Measurements from ENCODE around the gene VCL. TPM values are rescaled to one million over a fixed set of nuclear protein-coding genes. Genes with fewer than 3 reads are reported as not detected.

Gene VCL
- total and polyA plus RNA-seq, 8 donors = 8.6 to 51.7 (median 28.5) TPM

DNA sequence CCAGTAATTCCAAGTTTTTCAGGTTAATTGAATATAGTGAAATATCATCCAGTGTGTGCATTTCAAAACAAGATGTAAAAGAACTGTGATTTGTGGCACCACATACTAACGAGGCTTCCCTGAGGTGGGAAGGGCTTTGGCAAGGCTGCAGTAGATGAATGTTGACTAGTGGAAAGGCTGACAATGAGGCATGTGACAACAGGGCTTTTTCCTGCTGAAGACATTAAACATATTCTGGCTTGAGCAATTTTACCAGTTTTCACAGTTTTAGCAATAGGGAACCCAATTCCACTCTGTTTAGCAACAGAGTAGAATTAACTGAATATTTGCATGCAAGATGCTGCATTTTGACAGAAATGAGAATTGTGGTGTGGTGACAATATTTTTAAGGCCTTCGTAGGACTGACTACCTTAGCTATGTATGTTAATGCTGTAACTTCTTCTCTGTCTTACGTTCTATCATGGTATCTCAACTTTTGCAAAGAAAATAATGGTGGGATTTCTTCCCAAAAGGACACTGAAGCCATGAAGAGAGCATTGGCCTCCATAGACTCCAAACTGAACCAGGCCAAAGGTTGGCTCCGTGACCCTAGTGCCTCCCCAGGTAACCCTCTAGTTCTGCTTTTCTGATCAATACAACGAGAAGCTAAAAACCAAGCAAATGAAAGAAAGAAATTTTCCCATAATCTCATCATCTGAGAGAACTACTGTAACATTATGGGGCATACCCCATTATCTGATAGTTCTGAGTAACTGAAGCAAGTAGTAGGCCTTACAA, 84.2 kb downstream of the VCL start:
- peaks cover 0 to 12% (median 0%) of the 10 kb centered on the region in 3 donors for H3K36me3 ChIP-seq
- H3K4me3 ChIP-seq = no peak overlapping the region
- no peak for TF ChIP-seq CTCF (IDR thresholded peaks at IDR 0.05)
- H3K27me3 ChIP-seq = no peaks in the 10 kb centered on the region
- H3K4me1 ChIP-seq = peaks cover 0 to 11% (median 0%) of the 10 kb centered on the region in 3 donors
- ATAC-seq = peak in 1 of 4 donors; percentile 14
- DNase-seq = no peak
- WGBS, 2 donors = 64 to 66% methylated on average over 5 of the region's 5 CpGs
- intact Hi-C loops (cut with DNase I) = no loop called here
- FAIRE-seq = no peak
- no peaks in the 10 kb centered on the region for H3K9me3 ChIP-seq
- H3K27ac ChIP-seq = no peak overlapping the region

- ATAC-seq (no peak), DNase-seq (no peak), FAIRE-seq (no peak)
- no peak overlapping the region for H3K4me3 ChIP-seq
- H3K36me3 ChIP-seq = peaks cover 0 to 12% (median 0%) of the 10 kb centered on the region in 3 donors
- H3K4me1 ChIP-seq = peaks cover 0 to 7% (median 0%) of the 10 kb centered on the region in 3 donors
- no peaks in the 10 kb centered on the region for H3K27me3 ChIP-seq
- no peak for TF ChIP-seq CTCF (IDR thresholded peaks at IDR 0.05)
- H3K9me3 ChIP-seq = no peaks in the 10 kb centered on the region
- no peak overlapping the region for H3K27ac ChIP-seq
- intact Hi-C loops (cut with DNase I) = no loop called here
- WGBS, 2 donors = 80% methylated on average over 2 of the region's 2 CpGs
These were observed 85.4 kb downstream of the VCL start for GRCh38 chr10:74083304-74083703.

GRCh38 chr10:74084955-74085354, 87.0 kb downstream of the VCL start:
- Histone ChIP-seq H3K27ac (no peak overlapping the region), H3K9me3 (no peaks in the 10 kb centered on the region), H3K4me3 (no peak overlapping the region), H3K27me3 (no peaks in the 10 kb centered on the region), H3K4me1 (peaks cover 0 to 2% (median 0%) of the 10 kb centered on the region in 3 donors), H3K36me3 (peaks cover 0 to 23% (median 0%) of the 10 kb centered on the region in 3 donors)
- ATAC-seq (no peak), DNase-seq (no peak), FAIRE-seq (no peak)
- intact Hi-C loops (cut with DNase I) = no loop called here
- WGBS, 2 donors = 95 to 98% methylated on average over 3 of the region's 3 CpGs
- TF ChIP-seq CTCF (IDR thresholded peaks at IDR 0.05) = no peak

- no peak for DNase-seq
- peaks cover 0 to 33% (median 0%) of the 10 kb centered on the region in 3 donors for H3K36me3 ChIP-seq
- TF ChIP-seq CTCF (IDR thresholded peaks at IDR 0.05) = no peak
- H3K27ac ChIP-seq = no peak overlapping the region
- H3K27me3 ChIP-seq = no peaks in the 10 kb centered on the region
- no peak for FAIRE-seq
- H3K4me3 ChIP-seq = no peak overlapping the region
- intact Hi-C loops (cut with DNase I) = no loop called here
- no peaks in the 10 kb centered on the region for H3K4me1 ChIP-seq
- 81 to 83% methylated on average over 2 of the region's 2 CpGs for WGBS, 2 donors
- ATAC-seq = no peak
- H3K9me3 ChIP-seq = no peaks in the 10 kb centered on the region
These were observed 88.4 kb downstream of the VCL start for GRCh38 chr10:74086317-74086716.

GRCh38 chr10:74088722-74089121, 90.8 kb downstream of the VCL start:
- WGBS, 2 donors = 44 to 57% methylated on average over 3 of the region's 3 CpGs
- Histone ChIP-seq H3K27ac (no peak overlapping the region), H3K36me3 (peaks cover 0 to 33% (median 0%) of the 10 kb centered on the region in 3 donors), H3K4me3 (no peak overlapping the region), H3K27me3 (no peaks in the 10 kb centered on the region), H3K4me1 (no peaks in the 10 kb centered on the region), H3K9me3 (no peaks in the 10 kb centered on the region)
- no peak for TF ChIP-seq CTCF (IDR thresholded peaks at IDR 0.05)
- DNase-seq (no peak), FAIRE-seq (no peak), ATAC-seq (no peak)
- intact Hi-C loops (cut with DNase I) = no loop called here

All from pancreas (tissue), 10 donors.